Measurements from ENCODE around the gene AR. TPM values are rescaled to one million over a fixed set of nuclear protein-coding genes. Genes with fewer than 3 reads are reported as not detected.
A peak's percentile ranks its signal among the peaks of the same experiment; 100 is the strongest.

AR gene
- total RNA-seq, 1 donor = 4.8 TPM

- DNase-seq (ENCODE audit: low read depth) = no peak
- TF ChIP-seq CTCF (IDR thresholded peaks at IDR 0.05; ENCODE audit: insufficient read depth, low read length) = no peak
- H3K4me3 ChIP-seq (ENCODE audit: low read depth, low read length) = no peak overlapping the region
Measured at GRCh38 chrX:67684136-67684535, 140.3 kb downstream of the AR start.

- peak; percentile 76 for DNase-seq (ENCODE audit: low read depth)
- TF ChIP-seq CTCF (IDR thresholded peaks at IDR 0.05; ENCODE audit: insufficient read depth, low read length) = no peak
- H3K4me3 ChIP-seq (ENCODE audit: low read depth, low read length) = no peak overlapping the region
Measured at GRCh38 chrX:67692246-67692645, 148.4 kb downstream of the AR start.

- peak; percentile 36 for DNase-seq (ENCODE audit: low read depth)
- TF ChIP-seq CTCF (IDR thresholded peaks at IDR 0.05; ENCODE audit: insufficient read depth, low read length) = no peak
- H3K4me3 ChIP-seq (ENCODE audit: low read depth, low read length) = no peak overlapping the region
Measured at GRCh38 chrX:67693928-67694327, 150.1 kb downstream of the AR start.

- H3K4me3 ChIP-seq (ENCODE audit: low read depth, low read length) = no peak overlapping the region
- no peak for DNase-seq (ENCODE audit: low read depth)
- TF ChIP-seq CTCF (IDR thresholded peaks at IDR 0.05; ENCODE audit: insufficient read depth, low read length) = no peak
Measured at GRCh38 chrX:67697452-67697851, 153.6 kb downstream of the AR start.

- DNase-seq (ENCODE audit: low read depth) = no peak
Measured at GRCh38 chrX:67700602-67701001, 156.8 kb downstream of the AR start.

GRCh38 chrX:67714004-67714403 is 170.2 kb downstream of the AR start:
- no peak for DNase-seq (ENCODE audit: low read depth)
- no peak for TF ChIP-seq CTCF (IDR thresholded peaks at IDR 0.05; ENCODE audit: insufficient read depth, low read length)
- no peak overlapping the region for H3K4me3 ChIP-seq (ENCODE audit: low read depth, low read length)

More at GRCh38 chrX:67700602-67701001, 156.8 kb downstream of the AR start:
- TF ChIP-seq CTCF (IDR thresholded peaks at IDR 0.05; ENCODE audit: insufficient read depth, low read length) = no peak
- no peak overlapping the region for H3K4me3 ChIP-seq (ENCODE audit: low read depth, low read length)

GRCh38 chrX:67717571-67717970 is 173.8 kb downstream of the AR start:
- DNase-seq (ENCODE audit: low read depth) = no peak
- H3K4me3 ChIP-seq (ENCODE audit: low read depth, low read length) = no peak overlapping the region
- no peak for TF ChIP-seq CTCF (IDR thresholded peaks at IDR 0.05; ENCODE audit: insufficient read depth, low read length)

Measured in fibroblast of the aortic adventitia (primary cell).